ENCODE data around the gene MFSD2B.
A peak's percentile ranks its signal among the peaks of the same experiment; 100 is the strongest.

Gene MFSD2B

GRCh38 chr2:24009680-24010476 lies at the start of gene MFSD2B:
MFSD2B (plus strand) TSS chr2:24010085; CDS start chr2:24010097, 12 bp downstream.
- H3K4me3 ChIP-seq (replicated peaks in 1 of 2; ENCODE audit: low read depth in 2 of 2, low read length in 2 of 2), result peak within 1 kb of the TSS; percentile 43 to 53
- no peak for TF ChIP-seq CTCF (IDR thresholded peaks at IDR 0.05; ENCODE audit: low read depth, low read length)
- peak in 1 of 2 donors; percentile 16 for DNase-seq (ENCODE audit: low read depth in 2 of 2)

GRCh38 chr2:23967846-23968245 lies 42.0 kb upstream of the MFSD2B start:
- TF ChIP-seq CTCF (IDR thresholded peaks at IDR 0.05; ENCODE audit: low read depth, low read length), result no peak
- DNase-seq (ENCODE audit: low read depth in 2 of 2), result no peak
- H3K4me3 ChIP-seq (replicated peaks in 1 of 2; ENCODE audit: low read depth in 2 of 2, low read length in 2 of 2), result no peak overlapping the region

- no peak overlapping the region for H3K4me3 ChIP-seq (replicated peaks in 1 of 2; ENCODE audit: low read depth in 2 of 2, low read length in 2 of 2)
- TF ChIP-seq CTCF (IDR thresholded peaks at IDR 0.05; ENCODE audit: low read depth, low read length), result no peak
- DNase-seq (ENCODE audit: low read depth in 2 of 2), result no peak
Observed at GRCh38 chr2:23976883-23977282, 33.0 kb upstream of the MFSD2B start.

GRCh38 chr2:23988371-23988770 lies 21.5 kb upstream of the MFSD2B start:
- TF ChIP-seq CTCF (IDR thresholded peaks at IDR 0.05; ENCODE audit: low read depth, low read length), result peak; percentile 29
- no peak overlapping the region for H3K4me3 ChIP-seq (replicated peaks in 1 of 2; ENCODE audit: low read depth in 2 of 2, low read length in 2 of 2)
- peak; percentile 25 to 44 for DNase-seq (ENCODE audit: low read depth in 2 of 2)

GRCh38 chr2:23992931-23993330 lies 17.0 kb upstream of the MFSD2B start:
- DNase-seq (ENCODE audit: low read depth in 2 of 2), result no peak
- TF ChIP-seq CTCF (IDR thresholded peaks at IDR 0.05; ENCODE audit: low read depth, low read length), result no peak
- H3K4me3 ChIP-seq (replicated peaks in 1 of 2; ENCODE audit: low read depth in 2 of 2, low read length in 2 of 2), result no peak overlapping the region

- no peak for DNase-seq (ENCODE audit: low read depth in 2 of 2)
- no peak for TF ChIP-seq CTCF (IDR thresholded peaks at IDR 0.05; ENCODE audit: low read depth, low read length)
- no peak overlapping the region for H3K4me3 ChIP-seq (replicated peaks in 1 of 2; ENCODE audit: low read depth in 2 of 2, low read length in 2 of 2)
Observed at GRCh38 chr2:23993736-23994269, 16.1 kb upstream of the MFSD2B start.

All from cardiac fibroblast (primary cell).